ENCODE results near the gene GOLGA2.

DNA sequence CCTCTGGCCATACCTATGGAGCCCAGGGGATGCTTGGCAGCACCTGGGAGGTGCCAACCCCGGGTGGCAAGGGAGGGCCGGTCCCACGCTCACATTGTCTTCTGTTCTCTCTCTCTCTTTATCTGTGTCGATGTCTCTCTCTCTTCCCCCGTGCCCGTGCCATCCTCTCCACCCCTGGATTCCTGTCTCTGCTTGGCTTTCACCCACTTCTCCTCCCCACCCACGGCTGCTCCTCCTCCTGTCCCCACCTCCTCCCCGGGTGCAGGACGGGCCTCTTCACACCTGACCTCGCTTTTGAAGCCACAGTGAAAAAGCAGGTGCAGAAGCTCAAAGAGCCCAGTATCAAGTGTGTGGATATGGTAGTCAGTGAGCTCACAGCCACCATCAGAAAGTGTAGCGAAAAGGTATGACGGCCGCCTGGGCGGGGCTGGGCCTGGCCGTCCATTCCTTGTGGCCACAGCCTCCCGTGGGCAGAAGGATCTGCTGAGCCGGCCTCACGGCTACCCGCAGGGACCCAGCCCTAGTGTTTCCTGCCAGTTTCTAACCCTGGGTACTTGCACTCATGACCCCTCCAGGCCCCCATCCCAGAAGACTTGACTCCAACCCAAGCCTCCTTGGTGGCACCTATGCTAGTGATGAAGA, 49.9 kb downstream of the GOLGA2 start:
- TF ChIP-seq POLR2A (IDR thresholded peaks at IDR 0.05; ENCODE audit: low read depth, low read length) = no peak
- TF ChIP-seq TAF1 (IDR thresholded peaks at IDR 0.05; ENCODE audit: borderline replicate concordance, low read depth, low read length) = no peak

Data from GM12892 (cell line).